Mammary epithelial cell (primary cell): ENCODE measurements around the gene ABCF3.

Source experiments
- EZH2 ChIP-seq: IDR thresholded peaks from 2 replicates; pipeline ENCODE4 v1.6.1; 2012; ENCODE audit warnings: low read length, inconsistent platforms, borderline replicate concordance
- TF ChIP-seq, protein P1 (sequence below), 2 donors: IDR thresholded peaks in 1 of 2; conservative IDR thresholded peaks in 1 of 2; 2 replicates each; pipeline ENCODE4 v1.5.1; 2011 to 2012; ENCODE audit warnings: inconsistent platforms in 2 of 2, low read length in 2 of 2, mild to moderate bottlenecking in 2 of 2, control low read depth in 1 of 2, low read depth in 1 of 2; ENCODE audit not compliant: insufficient read depth in 1 of 2; ENCODE audit errors: extremely low read depth in 1 of 2

DNA sequence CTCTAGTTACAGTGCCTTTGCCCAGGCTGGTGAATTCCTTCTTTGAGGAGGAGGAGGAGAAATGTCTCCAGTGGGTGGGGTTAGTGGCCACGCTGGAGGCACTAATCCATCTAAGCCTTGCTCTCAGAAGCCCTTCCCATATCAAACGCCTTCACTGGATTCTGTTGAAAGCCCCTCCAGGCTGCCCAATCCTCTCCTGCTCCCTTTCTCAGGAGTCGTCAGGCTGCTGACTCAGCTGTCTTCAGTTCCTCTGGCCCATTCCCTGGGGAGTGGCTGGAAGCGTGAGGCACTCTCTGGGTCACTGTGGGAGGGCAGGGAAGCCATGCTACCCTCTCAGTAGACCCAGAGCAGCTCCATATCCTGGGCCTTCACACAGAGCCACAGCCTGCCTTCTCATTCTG, 8.7 kb upstream of the ABCF3 start:
- TF ChIP-seq, protein P1, sequence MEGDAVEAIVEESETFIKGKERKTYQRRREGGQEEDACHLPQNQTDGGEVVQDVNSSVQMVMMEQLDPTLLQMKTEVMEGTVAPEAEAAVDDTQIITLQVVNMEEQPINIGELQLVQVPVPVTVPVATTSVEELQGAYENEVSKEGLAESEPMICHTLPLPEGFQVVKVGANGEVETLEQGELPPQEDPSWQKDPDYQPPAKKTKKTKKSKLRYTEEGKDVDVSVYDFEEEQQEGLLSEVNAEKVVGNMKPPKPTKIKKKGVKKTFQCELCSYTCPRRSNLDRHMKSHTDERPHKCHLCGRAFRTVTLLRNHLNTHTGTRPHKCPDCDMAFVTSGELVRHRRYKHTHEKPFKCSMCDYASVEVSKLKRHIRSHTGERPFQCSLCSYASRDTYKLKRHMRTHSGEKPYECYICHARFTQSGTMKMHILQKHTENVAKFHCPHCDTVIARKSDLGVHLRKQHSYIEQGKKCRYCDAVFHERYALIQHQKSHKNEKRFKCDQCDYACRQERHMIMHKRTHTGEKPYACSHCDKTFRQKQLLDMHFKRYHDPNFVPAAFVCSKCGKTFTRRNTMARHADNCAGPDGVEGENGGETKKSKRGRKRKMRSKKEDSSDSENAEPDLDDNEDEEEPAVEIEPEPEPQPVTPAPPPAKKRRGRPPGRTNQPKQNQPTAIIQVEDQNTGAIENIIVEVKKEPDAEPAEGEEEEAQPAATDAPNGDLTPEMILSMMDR (conservative IDR thresholded peaks at IDR 0.05 in 1 of 2, IDR thresholded peaks at IDR 0.05 in 1 of 2; ENCODE audit: extremely low read depth in 1 of 2, insufficient read depth in 1 of 2, low read depth in 1 of 2, low read length in 2 of 2), result no peak
- TF ChIP-seq EZH2, result no peak
